ENCODE results near the gene TDRD10.
A peak's percentile ranks its signal among the peaks of the same experiment; 100 is the strongest.

The TDRD10 gene

GRCh38 chr1:154559466-154560044 lies 57.5 kb downstream of the TDRD10 start:
- Histone ChIP-seq H3K27ac (ENCODE audit: low read length) (peak overlapping the region; percentile 54), H3K4me1 (ENCODE audit: low read length) (peaks cover 16% of the 10 kb centered on the region), H3K4me3 (ENCODE audit: low read length) (peak overlapping the region; percentile 71), H3K9me2 (replicated peaks; ENCODE audit: insufficient read depth, low read length) (no peaks in the 10 kb centered on the region), H3F3A (ENCODE audit: insufficient read depth, low read length) (peaks cover 13% of the 10 kb centered on the region), H4K20me1 (ENCODE audit: insufficient read depth, low read length) (0 out of 2 replicates have a peak, but pooled peaks cover 10% of the 10 kb centered on the region), H3K36me3 (replicated peaks; ENCODE audit: insufficient read depth, low read length) (peaks cover 9% of the 10 kb centered on the region), H2AFZ (ENCODE audit: low read length) (peak overlapping the region; percentile 74), H3K79me2 (ENCODE audit: low read length) (peaks cover 37% of the 10 kb centered on the region), H3K27me3 (replicated peaks; ENCODE audit: insufficient read depth, low read length) (no peaks in the 10 kb centered on the region), H3K4me2 (ENCODE audit: low read depth, low read length) (peak overlapping the region; percentile 95), H3K9ac (ENCODE audit: low read length) (peak overlapping the region; percentile 67), H3K9me3 (replicated peaks; ENCODE audit: insufficient read depth, low read length) (no peaks in the 10 kb centered on the region)
- TF ChIP-seq EZH2 (optimal IDR thresholded peaks at IDR 0.05; ENCODE audit: low read depth, low read length), result no peak
- peak; percentile 100 for TF ChIP-seq CTCF (IDR thresholded peaks at IDR 0.05; ENCODE audit: low read length)
- no peak for TF ChIP-seq EZH2phosphoT487 (IDR thresholded peaks at IDR 0.05; ENCODE audit: low read length)
- peak; percentile 97 for DNase-seq

- H3K9me3 ChIP-seq (replicated peaks; ENCODE audit: insufficient read depth, low read length), result no peaks in the 10 kb centered on the region
- H3K4me2 ChIP-seq (ENCODE audit: low read depth, low read length), result no peak overlapping the region
- no peak overlapping the region for H3K9ac ChIP-seq (ENCODE audit: low read length)
- H3K4me1 ChIP-seq (ENCODE audit: low read length), result no peaks in the 10 kb centered on the region
- H4K20me1 ChIP-seq (ENCODE audit: insufficient read depth, low read length), result no peaks in the 10 kb centered on the region
- H3F3A ChIP-seq (ENCODE audit: insufficient read depth, low read length), result no peaks in the 10 kb centered on the region; the same call in 1 of the 2 replicates
- DNase-seq, result no peak
- no peak overlapping the region for H3K27ac ChIP-seq (ENCODE audit: low read length)
- no peaks in the 10 kb centered on the region for H3K9me2 ChIP-seq (replicated peaks; ENCODE audit: insufficient read depth, low read length)
- H3K4me3 ChIP-seq (ENCODE audit: low read length), result no peak overlapping the region
- no peak for TF ChIP-seq CTCF (IDR thresholded peaks at IDR 0.05; ENCODE audit: low read length)
- no peak for TF ChIP-seq EZH2phosphoT487 (IDR thresholded peaks at IDR 0.05; ENCODE audit: low read length)
- TF ChIP-seq EZH2 (optimal IDR thresholded peaks at IDR 0.05; ENCODE audit: low read depth, low read length), result no peak
- peaks cover 54% of the 10 kb centered on the region for H3K27me3 ChIP-seq (replicated peaks; ENCODE audit: insufficient read depth, low read length)
- H2AFZ ChIP-seq (ENCODE audit: low read length), result no peak overlapping the region
- no peaks in the 10 kb centered on the region for H3K36me3 ChIP-seq (replicated peaks; ENCODE audit: insufficient read depth, low read length)
- no peaks in the 10 kb centered on the region for H3K79me2 ChIP-seq (ENCODE audit: low read length)
Measured at GRCh38 chr1:154565876-154566275, 63.9 kb downstream of the TDRD10 start.

GRCh38 chr1:154567386-154568156 lies 65.6 kb downstream of the TDRD10 start, which contains the start of gene CHRNB2:
CHRNB2 (plus strand) TSS chr1:154567778; CDS start chr1:154568045, 267 bp downstream.
- H3K36me3 ChIP-seq (replicated peaks; ENCODE audit: insufficient read depth, low read length), result no peaks in the 10 kb centered on the region
- no peak within 1 kb of the TSS for H3K4me3 ChIP-seq (ENCODE audit: low read length)
- no peaks in the 10 kb centered on the region for H4K20me1 ChIP-seq (ENCODE audit: insufficient read depth, low read length)
- peak; percentile 83 for DNase-seq
- H3K9ac ChIP-seq (ENCODE audit: low read length), result no peak within 1 kb of the TSS
- no peaks in the 10 kb centered on the region for H3F3A ChIP-seq (ENCODE audit: insufficient read depth, low read length)
- no peaks in the 10 kb centered on the region for H3K9me2 ChIP-seq (replicated peaks; ENCODE audit: insufficient read depth, low read length)
- H3K4me1 ChIP-seq (ENCODE audit: low read length), result no peaks in the 10 kb centered on the region
- H2AFZ ChIP-seq (ENCODE audit: low read length), result no peak within 1 kb of the TSS
- H3K27ac ChIP-seq (ENCODE audit: low read length), result no peak within 1 kb of the TSS
- H3K79me2 ChIP-seq (ENCODE audit: low read length), result no peaks in the 10 kb centered on the region
- H3K27me3 ChIP-seq (replicated peaks; ENCODE audit: insufficient read depth, low read length), result peaks cover 54% of the 10 kb centered on the region
- TF ChIP-seq CTCF (IDR thresholded peaks at IDR 0.05; ENCODE audit: low read length) (no peak), EZH2 (optimal IDR thresholded peaks at IDR 0.05; ENCODE audit: low read depth, low read length) (no peak), EZH2phosphoT487 (IDR thresholded peaks at IDR 0.05; ENCODE audit: low read length) (no peak)
- H3K4me2 ChIP-seq (ENCODE audit: low read depth, low read length), result peak within 1 kb of the TSS; percentile 68; the same call in 1 of the 2 replicates
- no peaks in the 10 kb centered on the region for H3K9me3 ChIP-seq (replicated peaks; ENCODE audit: insufficient read depth, low read length)

Data from MM.1S (cell line).